ENCODE data around the gene CRYBA1.
"Not testable (repeated sequence)": the region's sequence is repeated elsewhere in the genome, so short reads cannot be mapped to it uniquely, and the experiment has no call there.

Gene CRYBA1

GRCh38 chr17:29246628-29247027 is at the start of gene CRYBA1:
Gene CRYBA1, plus strand, starts transcription at chr17:29246859. Its CDS starts 5 bp downstream, at chr17:29246864.
- no peak for DNase-seq

DNA sequence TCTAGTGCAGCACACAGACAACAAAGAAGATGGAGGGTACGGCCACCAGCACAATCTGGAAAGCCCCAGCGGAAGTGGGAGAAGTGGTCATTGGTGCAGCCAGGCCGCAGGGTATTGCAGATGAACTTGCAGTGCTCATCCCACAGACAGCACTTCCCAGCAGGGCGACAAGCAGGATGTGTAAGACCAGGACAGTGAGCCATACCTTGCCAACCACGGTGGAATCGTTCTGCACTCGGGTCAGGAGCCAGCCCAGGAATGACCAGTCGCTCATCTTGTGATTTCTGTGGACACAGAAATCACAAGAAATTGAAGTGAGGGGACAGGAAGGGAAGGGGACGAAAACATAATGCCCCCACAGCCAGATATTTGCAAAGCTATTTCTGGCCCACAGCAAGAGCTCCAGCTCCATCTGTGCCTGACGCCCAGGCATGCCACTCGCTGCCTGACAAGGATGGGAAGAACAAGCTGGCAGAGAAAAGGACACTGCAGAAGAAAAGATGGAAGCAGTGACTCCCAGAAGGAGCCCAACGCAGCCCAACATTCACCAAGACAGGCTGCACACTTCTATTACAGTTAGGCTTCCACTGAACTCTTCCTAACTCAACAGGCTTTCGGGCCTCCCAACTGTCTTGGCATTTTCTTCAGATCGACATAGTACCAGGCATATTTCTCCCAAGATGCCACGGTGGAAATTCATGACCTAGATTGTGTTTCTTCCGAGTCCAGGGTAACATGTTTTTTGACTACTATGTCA is 49.0 kb upstream of the CRYBA1 start:
- DNase-seq: no peak

DNA sequence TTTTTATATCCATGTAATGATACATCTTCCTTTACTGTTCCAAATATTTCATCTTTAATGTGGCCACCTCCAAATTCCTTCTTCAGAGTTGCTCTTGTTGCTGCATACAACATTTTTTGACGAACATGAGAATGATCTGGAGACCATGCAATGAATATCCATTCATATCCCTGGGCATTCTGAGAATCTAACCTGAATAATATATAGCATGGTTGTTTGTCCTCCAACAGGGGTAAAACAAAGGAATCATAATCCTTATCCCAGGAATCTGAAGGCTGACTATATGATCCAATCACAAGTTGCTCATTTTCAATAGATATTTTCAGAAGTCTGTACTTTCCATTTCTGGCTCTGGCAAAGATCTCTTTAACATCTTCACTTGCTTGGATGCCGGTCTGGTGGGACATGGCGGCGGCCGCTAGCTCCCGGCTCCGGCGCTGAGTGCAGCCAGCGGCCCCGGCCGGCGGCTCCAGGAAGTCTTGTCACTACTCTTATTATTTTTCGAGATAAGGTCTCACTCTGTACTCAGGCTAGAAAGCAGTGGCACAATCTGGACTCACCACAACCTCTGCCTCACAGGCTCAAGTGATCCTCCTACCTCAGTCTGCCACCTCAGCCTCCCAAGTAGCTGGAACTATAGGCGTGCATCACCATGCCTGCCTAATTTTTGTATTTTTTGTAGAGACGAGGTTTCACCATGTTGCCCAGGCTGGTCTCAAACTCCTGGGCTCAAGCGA is 42.4 kb upstream of the CRYBA1 start:
- DNase-seq: not testable (repeated sequence)

DNA sequence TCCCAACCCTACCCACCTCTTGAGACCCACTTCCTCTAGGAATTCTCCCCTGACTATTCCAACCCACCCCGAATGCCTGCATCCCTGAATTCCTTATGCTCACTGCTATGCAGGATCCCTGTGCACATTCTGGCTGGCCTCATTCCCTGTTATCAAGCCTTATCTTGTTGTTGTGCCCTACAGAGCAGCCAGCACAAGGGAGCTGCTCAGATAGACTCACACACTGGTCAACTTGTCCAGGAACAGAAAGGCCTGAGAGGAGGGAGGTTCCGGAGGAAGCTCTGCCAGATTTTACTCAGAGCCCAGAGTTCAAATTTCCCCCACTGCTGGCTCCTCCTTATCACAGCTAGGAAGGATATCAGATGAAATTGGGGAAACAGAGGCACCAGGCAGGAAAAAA is 41.6 kb upstream of the CRYBA1 start:
- no peak for DNase-seq

- no peak for DNase-seq
These were observed 38.7 kb upstream of the CRYBA1 start for GRCh38 chr17:29207975-29208374.

GRCh38 chr17:29209073-29209472 is 37.6 kb upstream of the CRYBA1 start:
- DNase-seq: no peak

DNA sequence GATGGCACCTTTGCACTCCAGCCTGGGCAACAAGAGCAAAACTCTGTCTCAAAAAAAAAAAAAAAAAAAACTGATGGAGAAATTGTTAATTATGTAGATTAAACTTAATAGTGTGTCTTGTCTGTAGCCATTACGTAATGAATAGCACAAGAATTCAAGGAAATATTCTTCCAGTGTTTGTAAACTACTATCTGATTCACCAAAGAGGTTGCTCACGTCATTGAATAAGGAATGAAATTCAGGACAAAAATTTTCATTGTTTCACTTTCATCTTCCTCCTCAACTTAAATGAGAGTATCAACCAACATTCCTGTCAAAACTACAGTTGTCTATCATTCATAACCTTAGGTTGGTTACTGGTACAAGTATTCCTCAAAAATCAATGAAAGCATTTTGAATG is 35.8 kb upstream of the CRYBA1 start:
- no peak for DNase-seq

DNA sequence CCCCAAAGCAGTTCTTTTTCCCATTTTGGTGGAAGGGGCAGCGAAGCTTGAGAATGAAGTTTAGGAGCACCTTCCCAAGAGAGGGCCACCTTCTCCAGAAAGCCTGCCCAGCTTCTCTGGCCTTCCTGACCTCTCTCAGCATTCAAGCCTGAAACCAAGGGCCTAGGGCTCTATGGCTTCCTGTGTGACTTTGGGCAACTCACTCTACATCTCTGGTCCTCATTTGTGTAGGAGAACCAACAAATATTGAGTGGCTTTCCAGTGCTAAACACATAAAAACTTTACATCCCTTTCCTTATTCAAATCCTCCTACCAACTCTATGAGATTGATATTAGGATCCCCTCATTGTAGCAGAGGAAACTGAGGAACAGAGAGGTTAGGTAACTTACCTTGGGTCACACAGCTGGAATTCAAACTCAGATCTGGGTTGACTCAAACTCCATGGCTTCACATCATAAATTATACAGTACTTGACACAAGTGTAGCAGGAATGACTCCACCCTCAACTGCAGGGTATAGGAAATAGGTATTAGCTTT is 34.5 kb upstream of the CRYBA1 start:
- DNase-seq: no peak

- DNase-seq: no peak
These were observed 34.0 kb upstream of the CRYBA1 start for GRCh38 chr17:29212681-29213121.

GRCh38 chr17:29214215-29215146 is 32.2 kb upstream of the CRYBA1 start:
- DNase-seq: no peak

DNA sequence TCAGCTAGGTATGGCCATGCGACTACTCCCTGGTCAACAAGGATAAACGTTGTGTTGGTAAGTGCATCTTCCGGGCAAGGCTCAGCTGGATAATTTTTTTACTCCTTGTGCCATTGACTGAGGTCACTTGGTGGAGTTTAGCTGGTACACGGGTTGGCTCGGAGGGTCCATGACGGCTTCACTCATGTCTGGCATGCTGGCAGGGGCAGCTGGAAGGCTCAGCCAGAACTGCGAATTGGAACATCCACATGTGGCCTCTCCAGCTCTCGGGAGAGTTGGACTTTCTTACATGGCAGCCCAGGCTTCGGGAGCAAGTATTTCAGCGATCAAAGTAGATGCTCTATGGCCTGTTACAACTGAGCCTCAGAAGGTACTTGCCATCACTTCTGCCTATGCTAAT is 31.5 kb upstream of the CRYBA1 start:
- DNase-seq: no peak

DNA sequence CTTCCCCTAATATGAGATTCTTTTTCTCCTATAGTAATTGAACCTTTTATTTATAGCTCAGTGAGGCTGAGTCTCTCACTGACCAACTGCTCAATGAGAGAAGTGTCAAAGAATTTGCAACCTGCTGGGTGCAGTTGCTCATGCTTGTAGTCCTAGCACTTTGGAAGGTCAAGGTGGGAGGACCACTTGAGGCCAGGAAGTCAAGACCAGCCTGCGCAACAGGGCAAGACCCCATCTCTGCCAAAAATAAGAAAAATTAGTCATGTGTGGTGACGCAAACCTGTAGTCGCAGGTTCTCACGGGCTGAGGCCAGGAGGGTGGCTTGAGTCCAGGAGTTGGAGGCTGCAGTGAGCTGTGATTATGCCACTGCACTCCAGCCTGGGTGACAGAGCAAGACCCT is 30.9 kb upstream of the CRYBA1 start:
- no peak for DNase-seq

DNA sequence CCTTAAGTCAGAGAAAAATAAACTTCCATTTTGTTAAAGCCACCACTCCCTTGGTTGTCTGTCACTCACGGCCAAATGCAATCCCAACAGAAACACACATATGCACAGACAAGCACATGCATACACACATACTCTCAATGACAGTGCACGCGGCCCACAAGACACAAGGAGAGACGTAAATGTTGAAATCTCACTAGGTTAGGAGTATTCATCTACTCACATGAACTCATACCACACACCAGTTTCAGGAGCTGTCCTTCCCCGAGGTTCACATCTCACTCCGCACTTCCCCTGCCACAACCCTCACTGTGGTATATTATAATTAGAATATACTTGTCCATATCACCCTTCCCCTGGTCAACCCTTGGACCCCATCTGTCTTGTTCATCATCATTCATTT is 30.5 kb upstream of the CRYBA1 start:
- DNase-seq: no peak

GRCh38 chr17:29216856-29217255 is 29.8 kb upstream of the CRYBA1 start:
- no peak for DNase-seq

DNA sequence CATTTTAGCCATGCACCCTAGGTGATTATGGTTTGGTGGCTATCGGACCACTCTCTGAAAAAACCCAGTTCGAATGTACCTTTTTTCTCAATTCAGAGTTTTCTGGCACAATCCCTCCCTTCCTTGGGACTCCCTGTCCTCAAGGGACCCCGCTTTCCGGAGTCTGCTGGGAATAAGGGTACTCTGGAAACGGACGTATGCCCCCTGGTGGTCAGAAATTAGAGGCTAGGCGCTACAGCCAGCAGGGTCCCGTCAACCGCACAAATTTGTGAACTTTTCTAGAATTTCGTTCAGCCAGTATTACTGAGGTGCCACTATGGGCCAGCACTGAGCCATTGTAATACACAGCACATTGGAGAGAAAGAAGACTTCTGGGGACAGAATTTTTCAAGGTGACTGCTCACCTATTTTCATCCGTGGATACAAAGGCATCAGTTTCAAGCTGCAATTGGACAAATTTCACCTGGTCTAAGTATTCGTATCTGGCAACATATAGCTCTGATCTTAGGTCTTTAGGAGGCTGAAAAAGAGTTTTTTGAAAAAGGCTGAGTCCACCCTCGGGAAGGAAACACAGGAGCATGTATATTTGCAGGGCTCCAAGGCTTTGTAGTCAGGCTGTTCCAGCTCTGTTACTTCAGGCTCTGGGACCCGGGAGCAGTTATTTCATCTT is 27.1 kb upstream of the CRYBA1 start:
- peak; percentile 90 to 94 for DNase-seq

DNA sequence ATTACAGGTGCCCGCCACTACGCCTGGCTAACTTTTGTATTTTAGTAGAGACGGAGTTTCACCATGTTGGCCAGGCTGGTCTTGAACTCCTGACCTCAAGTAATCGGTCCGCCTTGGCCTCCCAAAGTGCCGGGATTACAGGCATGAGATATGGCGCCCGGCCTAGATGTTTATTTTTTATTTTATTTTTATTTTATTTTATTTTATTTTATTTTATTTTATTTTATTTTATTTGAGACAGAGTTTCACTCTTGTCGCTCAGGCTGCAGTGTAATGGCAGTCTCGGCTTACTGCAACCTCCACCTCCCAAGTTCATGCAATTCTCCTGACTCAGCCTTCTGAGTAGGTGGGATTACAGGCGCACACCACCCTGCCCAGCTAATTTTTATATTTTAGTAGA is 25.3 kb upstream of the CRYBA1 start:
- DNase-seq: not testable (repeated sequence)

- no peak for DNase-seq
These were observed 21.3 kb upstream of the CRYBA1 start for GRCh38 chr17:29225396-29225795.

DNA sequence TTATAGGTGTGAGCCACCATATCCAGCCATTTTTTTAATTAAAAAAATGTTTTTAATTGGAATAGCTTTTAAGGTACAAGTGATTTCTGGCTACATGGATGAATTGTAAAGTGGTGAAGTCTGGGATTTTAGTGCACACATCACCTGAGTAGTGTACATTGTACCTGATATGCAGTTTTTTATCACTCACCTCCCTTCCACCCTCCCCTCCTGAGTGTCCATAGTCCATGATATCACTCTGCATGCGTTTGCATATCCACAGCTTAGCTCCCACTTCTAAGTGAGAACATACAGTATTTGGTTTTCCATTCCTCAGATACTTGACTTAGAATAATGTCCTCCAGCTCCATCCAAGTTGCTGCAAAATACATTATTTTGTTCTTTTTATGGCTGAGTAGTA is 13.4 kb upstream of the CRYBA1 start:
- no peak for DNase-seq

- not testable (repeated sequence) for DNase-seq
These were observed 11.7 kb upstream of the CRYBA1 start for GRCh38 chr17:29234972-29235371.

- DNase-seq: no peak
These were observed 10.8 kb upstream of the CRYBA1 start for GRCh38 chr17:29235904-29236303.

- no peak for DNase-seq
These were observed 9.1 kb upstream of the CRYBA1 start for GRCh38 chr17:29237476-29238132.
